K562 (cell line): ENCODE results near the gene ATF3. TPM values are rescaled to one million over a fixed set of nuclear protein-coding genes. Genes with fewer than 3 reads are reported as not detected.

ENCODE experiments used
- ATAC-seq: fragments of 200-7000 bp; cut with Tn5 transposase; 3 replicates; pipeline ENCODE4 v1.9.1; 2020; ENCODE audit warnings: moderate library complexity
- BruUV-seq: library from RNA; stranded (reverse); fragments of 400-500 nt; replicated peaks from 2 replicates; lab custom pipeline; 2021; lab: Mats Ljungman, UMichigan
- CTCF ChIA-PET: fragments of 300-600 bp; formaldehyde crosslinking; extraction: SDS; loops from one replicate; lab custom pipeline; 2021; ENCODE audit warnings: low intra/inter-chr PET ratio; lab: Yijun Ruan, JAX
- POLR2A ChIA-PET: fragments of 300-600, 350-650 bp; sonication (Branson Sonifier 250); formaldehyde crosslinking; extraction: SDS; loops from one replicate; lab custom pipeline; 2021; ENCODE audit warnings: antibody characterized with exemption, inconsistent platforms; lab: Yijun Ruan, JAX
- DNase-seq, 4 experiments: peaks; one replicate each; pipeline versions ENCODE4 v3.0.0 to v3.0.0-alpha.2; 2011 to 2018; ENCODE audit warnings: low spot score in 3 of 4, mixed read lengths in 3 of 4; ENCODE audit errors: extremely low read depth in 1 of 4
- FAIRE-seq: peaks from 2 replicates; lab custom pipeline; 2011; peaks lifted over from hg19 to GRCh38; lab: Jason Lieb, UNC
- H2AFZ ChIP-seq: 2 replicates; pipeline ENCODE4 v1.6.0; 2011; ENCODE audit warnings: low read depth, low read length, control low read depth, inconsistent platforms
- H3K27ac ChIP-seq: fragments of 200-600 bp; 3 replicates; pipeline ENCODE4 v1.8.0; 2011; ENCODE audit warnings: low read depth, mild to moderate bottlenecking, control low read depth, inconsistent platforms, low read length, moderate library complexity, mixed read lengths; ENCODE audit errors: extremely low read depth
- H3K27me3 ChIP-seq, 2 experiments: fragments of 300-600 bp in 1 of 2; 2 replicates in 1 of 2; 3 replicates in 1 of 2; pipeline versions ENCODE4 v1.6.0 to v1.8.0; 2011; ENCODE audit warnings: inconsistent platforms in 2 of 2, low read length in 2 of 2, mild to moderate bottlenecking in 1 of 2, mixed read lengths in 1 of 2, moderate library complexity in 1 of 2; ENCODE audit not compliant: control insufficient read depth in 2 of 2, insufficient read depth in 2 of 2
- H3K36me3 ChIP-seq: fragments of 300-600 bp; 3 replicates; pipeline ENCODE4 v1.8.0; 2011; ENCODE audit warnings: mild to moderate bottlenecking, low read length, inconsistent platforms; ENCODE audit not compliant: control insufficient read depth, insufficient read depth
- H3K4me1 ChIP-seq, 2 experiments: fragments of 200-600 bp in 1 of 2; replicated peaks in 1 of 2; 2 replicates in 1 of 2; 3 replicates in 1 of 2; pipeline versions ENCODE4 v1.5.1 to v1.8.0; 2011; ENCODE audit warnings: inconsistent platforms in 2 of 2, low read length in 2 of 2, mild to moderate bottlenecking in 1 of 2, mixed read lengths in 1 of 2, moderate library complexity in 1 of 2; ENCODE audit not compliant: control insufficient read depth in 2 of 2, insufficient read depth in 2 of 2
- H3K4me2 ChIP-seq: 2 replicates; pipeline ENCODE4 v1.6.1; 2011; ENCODE audit warnings: low read length, control low read depth, inconsistent platforms, mixed read lengths; ENCODE audit not compliant: insufficient read depth
- H3K4me3 ChIP-seq: fragments of 200-600 bp; sonication (generic), shearing (Covaris generic); 2 replicates; pipeline ENCODE4 v1.5.1; 2016; ENCODE audit warnings: control low read depth, inconsistent platforms
- H3K79me2 ChIP-seq: fragments of 200-600 bp; 3 replicates; pipeline ENCODE4 v1.8.0; 2011; ENCODE audit warnings: low read length, inconsistent platforms; ENCODE audit not compliant: control insufficient read depth, insufficient read depth
- H3K9ac ChIP-seq, 2 experiments: 2 replicates each; pipeline versions ENCODE4 v1.6.0 to v1.6.1; 2011; ENCODE audit warnings: low read depth in 2 of 2, low read length in 2 of 2, control low read depth in 1 of 2, inconsistent platforms in 1 of 2, mild to moderate bottlenecking in 1 of 2, mixed read lengths in 1 of 2; ENCODE audit not compliant: insufficient read depth in 1 of 2
- H3K9me1 ChIP-seq: one replicate; pipeline ENCODE4 v1.6.0; 2011; ENCODE audit warnings: inconsistent platforms, mild to moderate bottlenecking, low read length, moderate library complexity; ENCODE audit not compliant: control insufficient read depth, insufficient read depth
- H3K9me3 ChIP-seq: replicated peaks from 2 replicates; pipeline ENCODE4 v1.5.1; 2011; ENCODE audit warnings: low read depth, low read length, inconsistent platforms; ENCODE audit not compliant: control insufficient read depth, insufficient read depth
- H4K20me1 ChIP-seq: replicated peaks from 2 replicates; pipeline ENCODE4 v1.6.1; 2011; ENCODE audit warnings: low read length, inconsistent platforms, mixed read lengths; ENCODE audit not compliant: control insufficient read depth, insufficient read depth
- CHD7 ChIP-seq: fragments of 200-600 bp; sonication (generic); IDR thresholded peaks from one replicate; pipeline ENCODE4 v1.6.1; 2012; ENCODE audit warnings: mild to moderate bottlenecking, low read depth, low read length, inconsistent platforms
- HES1 ChIP-seq: fragments of 450-650 bp; IDR thresholded peaks from 2 replicates; pipeline ENCODE4 v1.6.1; 2016; ENCODE audit warnings: low read depth, mild to moderate bottlenecking, moderate library complexity
- IRF2 ChIP-seq: sonication (generic); formaldehyde crosslinking; IDR thresholded peaks from 2 replicates; pipeline ENCODE4 v1.8.1; 2022; ENCODE audit warnings: mild to moderate bottlenecking, missing genetic modification reagents
- MXD1 ChIP-seq: fragments of 250-450 bp; sonication (Bioruptor Pico); IDR thresholded peaks from 2 replicates; pipeline ENCODE4 v1.8.0; 2021; ENCODE audit warnings: borderline replicate concordance, mild to moderate bottlenecking, moderate library complexity; ENCODE audit not compliant: poor library complexity, severe bottlenecking
- NRF1 ChIP-seq, 2 experiments: fragments of 450-650 bp; IDR thresholded peaks in 1 of 2; conservative IDR thresholded peaks in 1 of 2; 2 replicates each; pipeline ENCODE4 v1.6.1; 2014; ENCODE audit warnings: mild to moderate bottlenecking in 2 of 2
- SAFB ChIP-seq: fragments of 200-400 bp; formaldehyde crosslinking; IDR thresholded peaks from 2 replicates; pipeline ENCODE4 v1.6.1; 2017; ENCODE audit warnings: low read depth, low read length, borderline replicate concordance
- TEAD2 ChIP-seq: fragments of 450-650 bp; IDR thresholded peaks from 2 replicates; pipeline ENCODE4 v1.6.1; 2016; ENCODE audit warnings: missing genetic modification characterization, control low read depth, missing compliant biosample characterization
- TFAM ChIP-seq: fragments of 250-450 bp; sonication (Bioruptor Pico); conservative IDR thresholded peaks from 2 replicates; pipeline ENCODE4 v1.5.0; 2021; ENCODE audit warnings: mild to moderate bottlenecking, moderate library complexity
- TSC22D4 ChIP-seq: fragments of 450-650 bp; IDR thresholded peaks from 2 replicates; pipeline ENCODE4 v1.6.1; 2016; ENCODE audit warnings: missing genetic modification characterization, missing biosample characterization, control low read depth
- ZNF239 ChIP-seq: fragments of 250-450 bp; sonication (Bioruptor Pico); IDR thresholded peaks from 2 replicates; pipeline ENCODE4 v1.4.0; 2020; ENCODE audit warnings: mild to moderate bottlenecking
- WGBS: fragments of 100-300 bp; shearing (Covaris generic); methylation state at CpG from one replicate; pipeline ENCODE4 v1.1.6; 2016; ENCODE audit warnings: low coverage, mixed read lengths; ENCODE audit not compliant: insufficient coverage; ENCODE audit errors: missing lambda C conversion rate; 5-methylcytosine and 5-hydroxymethylcytosine counted together
- in situ Hi-C: fragments of 300-500 bp; cut with MboI; formaldehyde crosslinking; loops from 4 replicates; pipeline ENCODE4 v1.15.0; 2018; ENCODE audit warnings: inconsistent platforms, mixed read lengths
- intact Hi-C: fragments of 100-400 bp; cut with micrococcal nuclease; formaldehyde crosslinking; loops from 2 replicates; pipeline ENCODE4 v1.14.2; 2022
- polyA plus RNA-seq, 8 experiments: library from polyadenylated mRNA; depleted of rRNA in 4 of 8; stranded (reverse) in 5 of 8; unstranded in 3 of 8; fragments of >200 nt; fragmentation: Nextera tagmentation in 2 of 8; fragmentation: Illumina TruSeq in 1 of 8; extraction: Ambion mirVana in 2 of 8; extraction: Trizol in 1 of 8; gene quantifications; 2 replicates each; pipeline versions ENCODE4 v1.2.1 to v1.2.3, GENCODE V29; 2011 to 2014; ENCODE audit warnings: inconsistent platforms in 1 of 8, missing spikeins in 1 of 8
- total RNA-seq, 7 experiments: library from RNA; depleted of rRNA in 6 of 7; stranded (reverse); fragments of >200 nt in 6 of 7; fragmentation: Illumina TruSeq in 2 of 7; extraction: Trizol in 2 of 7; gene quantifications; 2 replicates each; pipeline versions ENCODE4 v1.2.1 to v1.2.3, GENCODE V29; 2011 to 2021; ENCODE audit warnings: low replicate concordance in 1 of 7

ATF3 gene
- total and polyA plus RNA-seq, 9 of the 15 experiments (the other 6 are each of a cell fraction or from before 2014, with no cell fraction given): 3.5 to 28.2 (median 19.8) TPM

GRCh38 chr1:212646588-212646987 is 38.0 kb downstream of the ATF3 start:
- peak overlapping the region; percentile 38 for H2AFZ ChIP-seq
- TF ChIP-seq CHD7: no peak
- TF ChIP-seq HES1: no peak
- no peak for TF ChIP-seq MXD1 (CRISPR knock-in tag)
- TF ChIP-seq TEAD2: no peak
- TF ChIP-seq IRF2: peak; percentile 78; the same call in 1 of the 2 replicates
- no peak for TF ChIP-seq SAFB
- no peak for TF ChIP-seq TFAM (CRISPR knock-in tag)
- TF ChIP-seq ZNF239 (CRISPR knock-in tag): no peak
- peak; percentile 88 to 90 for TF ChIP-seq NRF1 (conservative IDR thresholded peaks at IDR 0.05 in 1 of 2, IDR thresholded peaks at IDR 0.05 in 1 of 2)
- no peak for TF ChIP-seq TSC22D4 (tag)

More at GRCh38 chr1:212646588-212646987, 38.0 kb downstream of the ATF3 start:
- POLR2A ChIA-PET: no interaction called here
- no peaks in the 10 kb centered on the region for H3K9me1 ChIP-seq
- no peak overlapping the region; the same call in 1 of the 2 replicates for H3K4me2 ChIP-seq
- H4K20me1 ChIP-seq: no peaks in the 10 kb centered on the region
- in situ Hi-C loops: no loop called here
- no peak overlapping the region for H3K27ac ChIP-seq
- no peaks in the 10 kb centered on the region for H3K9me3 ChIP-seq
- peak overlapping the region in 1 of 2 experiments; percentile 53; a peak in 1 of 4 replicates for H3K9ac ChIP-seq
- CTCF ChIA-PET: no interaction called here
- DNase-seq (no peak), ATAC-seq (peak; percentile 75), FAIRE-seq (no peak)
- intact Hi-C loops: no loop called here
- WGBS: 41% methylated on average over 19 of the region's 19 CpGs
- H3K36me3 ChIP-seq: no peaks in the 10 kb centered on the region
- H3K27me3 ChIP-seq: peaks cover 19 to 44% of the 10 kb centered on the region in 2 experiments
- peaks cover 0 to 8% of the 10 kb centered on the region in 2 experiments; a peak in 4 of 5 replicates for H3K4me1 ChIP-seq
- no peaks in the 10 kb centered on the region for H3K79me2 ChIP-seq
- no peak overlapping the region for H3K4me3 ChIP-seq
- no TSS peak for BruUV-seq
